Astrocyte (in vitro differentiated cells and primary cell): ENCODE data around the gene NEK6. TPM values are rescaled to one million over a fixed set of nuclear protein-coding genes. Genes with fewer than 3 reads are reported as not detected.

Experiments
- DNase-seq: peaks from one replicate; pipeline ENCODE4 v3.0.0-alpha.2; 2010; ENCODE audit warnings: low read depth
- FAIRE-seq: peaks from 2 replicates; lab custom pipeline; 2011; peaks lifted over from hg19 to GRCh38; lab: Jason Lieb, UNC
- H2AFZ ChIP-seq: 2 replicates; pipeline ENCODE4 v1.6.0; 2012; ENCODE audit warnings: low read depth, low read length, inconsistent platforms
- H3K27ac ChIP-seq: 2 replicates; pipeline ENCODE4 v1.5.1; 2011; ENCODE audit warnings: low read depth, low read length, inconsistent platforms
- H3K27me3 ChIP-seq: 2 replicates; pipeline ENCODE4 v1.6.0; 2011; ENCODE audit warnings: low read length, inconsistent platforms; ENCODE audit not compliant: insufficient read depth
- H3K36me3 ChIP-seq: 2 replicates; pipeline ENCODE4 v1.5.1; 2011; ENCODE audit warnings: low read length, inconsistent platforms; ENCODE audit not compliant: insufficient read depth
- H3K4me1 ChIP-seq: 2 replicates; pipeline ENCODE4 v1.5.1; 2011; ENCODE audit warnings: low read length, inconsistent platforms; ENCODE audit not compliant: insufficient read depth
- H3K4me2 ChIP-seq: 2 replicates; pipeline ENCODE4 v1.6.0; 2012; ENCODE audit warnings: low read length, inconsistent platforms
- H3K4me3 ChIP-seq: 2 replicates; pipeline ENCODE4 v1.5.1; 2011; ENCODE audit warnings: low read depth, mild to moderate bottlenecking, low read length, inconsistent platforms; ENCODE audit not compliant: insufficient read depth
- H3K79me2 ChIP-seq: 2 replicates; pipeline ENCODE4 v1.6.0; 2012; ENCODE audit warnings: mild to moderate bottlenecking, low read length, inconsistent platforms; ENCODE audit not compliant: insufficient read depth
- H3K9ac ChIP-seq: 2 replicates; pipeline ENCODE4 v1.6.0; 2012; ENCODE audit warnings: mild to moderate bottlenecking, low read length, inconsistent platforms
- H3K9me3 ChIP-seq: 2 replicates; pipeline ENCODE4 v1.5.1; 2012; ENCODE audit warnings: low read depth, mild to moderate bottlenecking, low read length, inconsistent platforms; ENCODE audit not compliant: insufficient read depth
- H4K20me1 ChIP-seq: 2 replicates; pipeline ENCODE4 v1.6.0; 2012; ENCODE audit warnings: low read length, inconsistent platforms; ENCODE audit not compliant: insufficient read depth
- H3K27ac Mint-ChIP-seq: one replicate; pipeline ENCODE4 v1.8.0; 2021; ENCODE audit warnings: mild to moderate bottlenecking, mixed read lengths; ENCODE audit not compliant: unreplicated experiment
- H3K27me3 Mint-ChIP-seq: one replicate; pipeline ENCODE4 v1.8.0; 2021; ENCODE audit warnings: low read depth, mixed read lengths; ENCODE audit not compliant: unreplicated experiment
- H3K36me3 Mint-ChIP-seq: one replicate; pipeline ENCODE4 v1.8.0; 2021; ENCODE audit warnings: low read depth, mixed read lengths; ENCODE audit not compliant: unreplicated experiment
- H3K4me1 Mint-ChIP-seq: one replicate; pipeline ENCODE4 v1.8.0; 2021; ENCODE audit warnings: low read depth, mixed read lengths; ENCODE audit not compliant: unreplicated experiment
- H3K4me3 Mint-ChIP-seq: one replicate; pipeline ENCODE4 v1.8.0; 2021; ENCODE audit warnings: mild to moderate bottlenecking, moderate library complexity, mixed read lengths; ENCODE audit not compliant: unreplicated experiment
- H3K9me3 Mint-ChIP-seq: one replicate; pipeline ENCODE4 v1.8.0; 2021; ENCODE audit warnings: mild to moderate bottlenecking, mixed read lengths; ENCODE audit not compliant: unreplicated experiment
- CTCF ChIP-seq: IDR thresholded peaks from 2 replicates; pipeline ENCODE4 v1.5.1; 2011; ENCODE audit warnings: low read depth, mild to moderate bottlenecking, inconsistent platforms, low read length, moderate library complexity; ENCODE audit not compliant: insufficient read depth
- EZH2 ChIP-seq: IDR thresholded peaks from 2 replicates; pipeline ENCODE4 v1.6.1; 2012; ENCODE audit warnings: mild to moderate bottlenecking, low read length, inconsistent platforms; ENCODE audit not compliant: insufficient read depth
- total RNA-seq: library from RNA; stranded (reverse); gene quantifications from 2 replicates; pipeline ENCODE4 v1.2.1, GENCODE V29; 2021

The NEK6 gene
- total RNA-seq, 1 donor from 2014 or later: 76.8 TPM

- Histone ChIP-seq H3K9me3 (no peaks in the 10 kb centered on the region), H2AFZ (no peak overlapping the region), H3K27me3 (no peaks in the 10 kb centered on the region), H3K9ac (peak overlapping the region; percentile 72), H3K27ac (peak overlapping the region; percentile 82), H3K79me2 (peaks cover 100% of the 10 kb centered on the region), H4K20me1 (peaks cover 73% of the 10 kb centered on the region), H3K36me3 (peaks cover 7% of the 10 kb centered on the region), H3K4me3 (no peak overlapping the region), H3K4me2 (peak overlapping the region; percentile 71), H3K4me1 (peaks cover 71% of the 10 kb centered on the region)
- H3K9me3 Mint-ChIP-seq: no peaks in the 10 kb centered on the region
- FAIRE-seq (no peak), DNase-seq (no peak)
- peak overlapping the region; percentile 66 for H3K27ac Mint-ChIP-seq
- peaks cover 40% of the 10 kb centered on the region for H3K4me1 Mint-ChIP-seq
- H3K36me3 Mint-ChIP-seq: peaks cover 10% of the 10 kb centered on the region
- H3K27me3 Mint-ChIP-seq: no peaks in the 10 kb centered on the region
- TF ChIP-seq CTCF (no peak), EZH2 (no peak)
- no peak overlapping the region for H3K4me3 Mint-ChIP-seq
Observed at GRCh38 chr9:124297915-124298645, 40.3 kb downstream of the NEK6 start.

- Histone ChIP-seq H3K4me3 (no peak overlapping the region), H4K20me1 (peaks cover 66% of the 10 kb centered on the region), H3K27ac (no peak overlapping the region), H3K9ac (peak overlapping the region; percentile 72), H3K4me2 (no peak overlapping the region), H2AFZ (no peak overlapping the region), H3K4me1 (peaks cover 65% of the 10 kb centered on the region), H3K79me2 (peaks cover 100% of the 10 kb centered on the region), H3K9me3 (no peaks in the 10 kb centered on the region), H3K27me3 (no peaks in the 10 kb centered on the region), H3K36me3 (peaks cover 7% of the 10 kb centered on the region)
- Mint-ChIP-seq H3K9me3 (no peaks in the 10 kb centered on the region), H3K4me3 (no peak overlapping the region), H3K36me3 (peaks cover 15% of the 10 kb centered on the region), H3K27ac (peak overlapping the region; percentile 12), H3K27me3 (no peaks in the 10 kb centered on the region), H3K4me1 (peaks cover 37% of the 10 kb centered on the region)
- TF ChIP-seq EZH2: no peak
- TF ChIP-seq CTCF: no peak
- FAIRE-seq (no peak), DNase-seq (no peak)
Observed at GRCh38 chr9:124298646-124299235, 41.0 kb downstream of the NEK6 start.
